Measurements from ENCODE around the gene UQCR11. TPM values are rescaled to one million over a fixed set of nuclear protein-coding genes. Genes with fewer than 3 reads are reported as not detected.

UQCR11 gene
- total RNA-seq, 2 experiments from 2014 or later = 231 TPM

DNA sequence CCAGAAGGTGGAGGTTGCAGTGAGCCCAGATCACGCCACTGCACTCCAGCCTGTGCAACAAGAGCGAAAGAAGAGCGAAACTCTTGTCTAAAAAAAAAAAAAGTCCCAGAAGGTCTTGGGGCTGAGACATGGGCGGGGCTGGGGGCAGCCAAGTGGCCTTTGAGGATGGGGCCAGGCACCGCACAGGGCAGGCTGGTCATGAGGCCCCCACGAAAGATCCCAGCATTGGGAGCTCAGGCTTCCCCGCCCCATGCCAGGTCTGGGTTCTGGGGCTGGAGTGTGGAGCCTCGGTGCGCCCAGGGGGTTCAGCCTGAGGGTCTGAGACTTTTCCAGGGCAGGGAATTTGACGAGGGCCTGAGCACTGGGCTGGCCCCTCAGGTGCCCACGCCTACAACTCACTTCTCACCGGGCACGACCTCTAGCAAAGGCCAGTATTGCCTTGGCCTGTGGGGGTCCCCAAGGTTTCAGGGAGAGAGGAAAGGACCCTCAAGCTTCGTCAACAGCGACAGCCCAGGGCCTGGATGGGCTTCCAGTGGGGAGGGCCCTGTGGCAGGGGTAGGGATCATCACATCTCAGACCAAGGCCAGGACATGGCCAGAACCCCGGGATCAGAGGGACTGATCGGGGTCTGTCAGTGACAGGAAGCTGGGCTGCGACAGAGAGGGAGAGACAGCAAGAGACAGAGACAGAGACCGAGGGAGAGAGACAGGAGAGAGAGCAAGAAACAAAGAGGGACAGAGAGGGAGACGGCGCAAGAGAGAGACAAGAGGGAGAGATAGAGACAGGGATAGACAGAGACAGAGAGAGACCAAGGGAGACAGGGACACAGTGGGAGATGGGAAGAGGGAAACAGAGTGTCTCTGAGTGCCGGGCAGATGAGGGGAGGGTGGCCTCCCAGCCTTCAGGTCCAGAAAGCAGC lies 29.7 kb downstream of the UQCR11 start:
- Mint-ChIP-seq H3K4me3 (no peak overlapping the region), H3K27me3 (no peaks in the 10 kb centered on the region), H3K9me3 (no peaks in the 10 kb centered on the region), H3K27ac (no peak overlapping the region), H3K4me1 (ENCODE audit: low read depth) (no peaks in the 10 kb centered on the region), H3K36me3 (ENCODE audit: low read depth) (peaks cover 7% of the 10 kb centered on the region)
- DNase-seq = no peak
- TF ChIP-seq, protein P1, sequence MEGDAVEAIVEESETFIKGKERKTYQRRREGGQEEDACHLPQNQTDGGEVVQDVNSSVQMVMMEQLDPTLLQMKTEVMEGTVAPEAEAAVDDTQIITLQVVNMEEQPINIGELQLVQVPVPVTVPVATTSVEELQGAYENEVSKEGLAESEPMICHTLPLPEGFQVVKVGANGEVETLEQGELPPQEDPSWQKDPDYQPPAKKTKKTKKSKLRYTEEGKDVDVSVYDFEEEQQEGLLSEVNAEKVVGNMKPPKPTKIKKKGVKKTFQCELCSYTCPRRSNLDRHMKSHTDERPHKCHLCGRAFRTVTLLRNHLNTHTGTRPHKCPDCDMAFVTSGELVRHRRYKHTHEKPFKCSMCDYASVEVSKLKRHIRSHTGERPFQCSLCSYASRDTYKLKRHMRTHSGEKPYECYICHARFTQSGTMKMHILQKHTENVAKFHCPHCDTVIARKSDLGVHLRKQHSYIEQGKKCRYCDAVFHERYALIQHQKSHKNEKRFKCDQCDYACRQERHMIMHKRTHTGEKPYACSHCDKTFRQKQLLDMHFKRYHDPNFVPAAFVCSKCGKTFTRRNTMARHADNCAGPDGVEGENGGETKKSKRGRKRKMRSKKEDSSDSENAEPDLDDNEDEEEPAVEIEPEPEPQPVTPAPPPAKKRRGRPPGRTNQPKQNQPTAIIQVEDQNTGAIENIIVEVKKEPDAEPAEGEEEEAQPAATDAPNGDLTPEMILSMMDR (IDR thresholded peaks at IDR 0.05) = no peak
- ATAC-seq = no peak
- ChIA-PET CTCF (interaction anchor here (1.3 kb wide), 1 partner anchor 251 kb away, joined by 5 read pairs; no protein-coding TSS in a partner anchor), POLR2A (interaction anchor here (4.6 kb wide), 1 partner anchor 14 kb away, joined by 26 read pairs; no protein-coding TSS in a partner anchor)
- intact Hi-C loops (cut with micrococcal nuclease) = no loop called here

GRCh38 chr19:1574354-1575136 lies 30.7 kb downstream of the UQCR11 start:
- H3K4me1 Mint-ChIP-seq (ENCODE audit: low read depth) = peaks cover 5% of the 10 kb centered on the region
- DNase-seq (no peak), ATAC-seq (no peak)
- H3K9me3 Mint-ChIP-seq = no peaks in the 10 kb centered on the region
- intact Hi-C loops (cut with micrococcal nuclease) = no loop called here
- POLR2A ChIA-PET = interaction anchor here (4.6 kb wide), 1 partner anchor 15 kb away, joined by 26 read pairs; no protein-coding TSS in a partner anchor
- peaks cover 2% of the 10 kb centered on the region for H3K36me3 Mint-ChIP-seq (ENCODE audit: low read depth)
- peaks cover 3% of the 10 kb centered on the region for H3K27me3 Mint-ChIP-seq
- H3K4me3 Mint-ChIP-seq = no peak overlapping the region
- no peak overlapping the region for H3K27ac Mint-ChIP-seq
- TF ChIP-seq, protein P1 (IDR thresholded peaks at IDR 0.05) = no peak
- CTCF ChIA-PET = no interaction called here

- Mint-ChIP-seq H3K4me1 (ENCODE audit: low read depth) (peaks cover 5% of the 10 kb centered on the region), H3K4me3 (no peak overlapping the region), H3K27me3 (peaks cover 3% of the 10 kb centered on the region), H3K36me3 (ENCODE audit: low read depth) (no peaks in the 10 kb centered on the region), H3K9me3 (no peaks in the 10 kb centered on the region), H3K27ac (no peak overlapping the region)
- ChIA-PET CTCF (no interaction called here), POLR2A (interaction anchor here (1.4 to 2.5 kb wide), 2 partner anchors 14 to 18 kb away, joined by 4 to 6 read pairs; no protein-coding TSS in a partner anchor)
- DNase-seq = no peak
- TF ChIP-seq, protein P1 (IDR thresholded peaks at IDR 0.05) = no peak
- no peak for ATAC-seq
- intact Hi-C loops (cut with micrococcal nuclease) = no loop called here
Observed at GRCh38 chr19:1572795-1573194, 32.5 kb downstream of the UQCR11 start.

GRCh38 chr19:1571358-1571757 lies 33.9 kb downstream of the UQCR11 start:
- POLR2A ChIA-PET = interaction anchor here (1.4 to 2.5 kb wide), 2 partner anchors 15 to 20 kb away, joined by 4 to 6 read pairs; no protein-coding TSS in a partner anchor

More at GRCh38 chr19:1571358-1571757, 33.9 kb downstream of the UQCR11 start:
- DNase-seq = no peak
- H3K27me3 Mint-ChIP-seq = peaks cover 3% of the 10 kb centered on the region
- no peak overlapping the region for H3K27ac Mint-ChIP-seq
- ATAC-seq = no peak
- no peaks in the 10 kb centered on the region for H3K9me3 Mint-ChIP-seq
- no peak overlapping the region for H3K4me3 Mint-ChIP-seq
- intact Hi-C loops (cut with micrococcal nuclease) = no loop called here
- no peaks in the 10 kb centered on the region for H3K36me3 Mint-ChIP-seq (ENCODE audit: low read depth)
- peaks cover 5% of the 10 kb centered on the region for H3K4me1 Mint-ChIP-seq (ENCODE audit: low read depth)
- TF ChIP-seq, protein P1 (IDR thresholded peaks at IDR 0.05) = no peak
- CTCF ChIA-PET = no interaction called here

Measured in activated CD8-positive, alpha-beta T cell treated with anti-CD3 and anti-CD28 coated beads for 36 hours (primary cell).